HG03280 (cell line): Measurements from ENCODE around the gene P4HTM.

Experiments
- ATAC-seq: cut with Tn5 transposase; IDR thresholded peaks from one replicate; pipeline ENCODE4 v1.9.1; 2021; ENCODE audit warnings: mild to moderate bottlenecking, moderate library complexity; ENCODE audit not compliant: unreplicated experiment

P4HTM gene

GRCh38 chr3:48989796-48990635 is at the start of gene P4HTM:
Gene P4HTM (plus strand): TSS chr3:48990241. CDS start chr3:48990257, 16 bp downstream.
- peak; percentile 68 for ATAC-seq

- no peak for ATAC-seq
Measured at GRCh38 chr3:48945432-48945831, 44.6 kb upstream of the P4HTM start.

- no peak for ATAC-seq
Measured at GRCh38 chr3:48945891-48946549, 44.0 kb upstream of the P4HTM start.

GRCh38 chr3:48949376-48949717 is 40.7 kb upstream of the P4HTM start:
- no peak for ATAC-seq

- ATAC-seq, result no peak
Measured at GRCh38 chr3:48950051-48950450, 40.0 kb upstream of the P4HTM start.

- ATAC-seq, result no peak
Measured at GRCh38 chr3:48951764-48952163, 38.3 kb upstream of the P4HTM start.

GRCh38 chr3:48952510-48953118 is 37.4 kb upstream of the P4HTM start:
- ATAC-seq, result no peak

GRCh38 chr3:48957006-48957705 is 32.9 kb upstream of the P4HTM start:
- no peak for ATAC-seq

- ATAC-seq, result no peak
Measured at GRCh38 chr3:48960841-48961413, 29.1 kb upstream of the P4HTM start.

GRCh38 chr3:48962340-48962739 is 27.7 kb upstream of the P4HTM start:
- ATAC-seq, result no peak

- no peak for ATAC-seq
Measured at GRCh38 chr3:48962939-48963338, 27.1 kb upstream of the P4HTM start.

- no peak for ATAC-seq
Measured at GRCh38 chr3:48963591-48963990, 26.4 kb upstream of the P4HTM start.

- ATAC-seq, result no peak
Measured at GRCh38 chr3:48966367-48966766, 23.7 kb upstream of the P4HTM start.

GRCh38 chr3:48966876-48967361 is 23.1 kb upstream of the P4HTM start:
- no peak for ATAC-seq

- no peak for ATAC-seq
Measured at GRCh38 chr3:48970586-48970985, 19.5 kb upstream of the P4HTM start.

GRCh38 chr3:48974076-48974864 is 15.8 kb upstream of the P4HTM start:
- ATAC-seq, result no peak

GRCh38 chr3:48979451-48979850 is 10.6 kb upstream of the P4HTM start:
- ATAC-seq, result no peak

- ATAC-seq, result no peak
Measured at GRCh38 chr3:48980295-48980694, 9.7 kb upstream of the P4HTM start.

GRCh38 chr3:48982016-48982415 is 8.0 kb upstream of the P4HTM start:
- ATAC-seq, result no peak

- ATAC-seq, result no peak
Measured at GRCh38 chr3:48982686-48983085, 7.4 kb upstream of the P4HTM start.
